22Rv1 (cell line): ENCODE data around the gene HRAS.

Experiments
- H3K27ac ChIP-seq: fragments of 450-650 bp; 2 replicates; pipeline ENCODE4 v1.5.1; 2017
- ZFX ChIP-seq: fragments of 450-650 bp; IDR thresholded peaks from 2 replicates; pipeline ENCODE4 v1.6.1; 2017; ENCODE audit warnings: antibody characterized with exemption, borderline replicate concordance
- TF ChIP-seq, protein P1 (sequence below): fragments of 450-650 bp; IDR thresholded peaks from 2 replicates; pipeline ENCODE4 v1.5.1; 2017; ENCODE audit warnings: mild to moderate bottlenecking

Gene HRAS

DNA sequence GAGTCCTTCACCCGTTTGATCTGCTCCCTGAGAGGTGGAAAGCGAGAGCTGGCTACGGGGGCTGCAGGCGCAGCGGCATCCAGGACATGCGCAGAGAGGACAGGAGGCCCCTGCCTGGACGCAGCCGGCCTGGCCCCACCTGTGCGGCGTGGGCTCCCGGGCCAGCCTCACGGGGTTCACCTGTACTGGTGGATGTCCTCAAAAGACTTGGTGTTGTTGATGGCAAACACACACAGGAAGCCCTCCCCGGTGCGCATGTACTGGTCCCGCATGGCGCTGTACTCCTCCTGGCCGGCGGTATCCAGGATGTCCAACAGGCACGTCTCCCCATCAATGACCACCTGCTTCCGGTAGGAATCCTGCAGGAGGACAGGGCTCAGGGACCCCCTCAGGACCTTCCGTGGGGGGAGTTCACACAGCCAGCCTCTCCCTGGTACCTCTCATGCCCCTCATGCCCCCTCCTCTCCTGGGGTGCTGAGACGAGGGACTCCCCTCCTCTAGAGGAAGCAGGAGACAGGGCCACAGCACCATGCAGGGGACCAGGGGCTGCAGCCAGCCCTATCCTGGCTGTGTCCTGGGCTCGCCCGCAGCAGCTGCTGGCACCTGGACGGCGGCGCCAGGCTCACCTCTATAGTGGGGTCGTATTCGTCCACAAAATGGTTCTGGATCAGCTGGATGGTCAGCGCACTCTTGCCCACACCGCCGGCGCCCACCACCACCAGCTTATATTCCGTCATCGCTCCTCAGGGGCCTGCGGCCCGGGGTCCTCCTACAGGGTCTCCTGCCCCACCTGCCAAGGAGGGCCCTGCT is 1.6 kb downstream of the HRAS start:
- TF ChIP-seq, protein P1, sequence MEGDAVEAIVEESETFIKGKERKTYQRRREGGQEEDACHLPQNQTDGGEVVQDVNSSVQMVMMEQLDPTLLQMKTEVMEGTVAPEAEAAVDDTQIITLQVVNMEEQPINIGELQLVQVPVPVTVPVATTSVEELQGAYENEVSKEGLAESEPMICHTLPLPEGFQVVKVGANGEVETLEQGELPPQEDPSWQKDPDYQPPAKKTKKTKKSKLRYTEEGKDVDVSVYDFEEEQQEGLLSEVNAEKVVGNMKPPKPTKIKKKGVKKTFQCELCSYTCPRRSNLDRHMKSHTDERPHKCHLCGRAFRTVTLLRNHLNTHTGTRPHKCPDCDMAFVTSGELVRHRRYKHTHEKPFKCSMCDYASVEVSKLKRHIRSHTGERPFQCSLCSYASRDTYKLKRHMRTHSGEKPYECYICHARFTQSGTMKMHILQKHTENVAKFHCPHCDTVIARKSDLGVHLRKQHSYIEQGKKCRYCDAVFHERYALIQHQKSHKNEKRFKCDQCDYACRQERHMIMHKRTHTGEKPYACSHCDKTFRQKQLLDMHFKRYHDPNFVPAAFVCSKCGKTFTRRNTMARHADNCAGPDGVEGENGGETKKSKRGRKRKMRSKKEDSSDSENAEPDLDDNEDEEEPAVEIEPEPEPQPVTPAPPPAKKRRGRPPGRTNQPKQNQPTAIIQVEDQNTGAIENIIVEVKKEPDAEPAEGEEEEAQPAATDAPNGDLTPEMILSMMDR: no peak
- TF ChIP-seq ZFX: no peak
- peak overlapping the region; percentile 99 for H3K27ac ChIP-seq

DNA sequence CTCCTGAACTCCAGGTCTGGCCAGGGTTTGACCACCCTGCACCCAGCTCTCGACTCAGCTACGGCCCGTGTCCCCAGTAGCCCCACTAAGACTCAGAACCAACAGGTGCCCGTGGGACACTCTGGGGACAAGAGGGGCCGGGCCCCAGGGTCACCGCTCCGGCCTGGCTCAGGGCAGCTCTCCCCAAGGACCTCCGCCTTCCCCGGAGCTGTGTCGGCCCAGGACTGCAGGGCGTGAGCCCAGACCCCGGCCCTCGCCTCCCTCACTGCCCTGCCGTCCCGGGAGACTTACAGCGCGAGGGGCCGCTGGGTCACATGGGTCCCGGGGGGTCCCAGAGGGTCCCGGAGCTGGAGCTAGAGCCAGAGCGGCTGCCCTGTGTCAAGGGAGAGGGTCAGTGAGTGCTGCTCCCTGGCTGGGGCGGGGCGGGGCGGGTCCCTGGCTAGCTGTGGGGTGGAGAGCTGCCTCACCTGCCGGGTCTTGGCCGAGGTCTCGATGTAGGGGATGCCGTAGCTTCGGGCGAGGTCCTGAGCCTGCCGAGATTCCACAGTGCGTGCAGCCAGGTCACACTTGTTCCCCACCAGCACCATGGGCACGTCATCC is 2.3 kb downstream of the HRAS start:
- TF ChIP-seq ZFX: no peak
- TF ChIP-seq, protein P1: no peak
- peak overlapping the region; percentile 99 for H3K27ac ChIP-seq

DNA sequence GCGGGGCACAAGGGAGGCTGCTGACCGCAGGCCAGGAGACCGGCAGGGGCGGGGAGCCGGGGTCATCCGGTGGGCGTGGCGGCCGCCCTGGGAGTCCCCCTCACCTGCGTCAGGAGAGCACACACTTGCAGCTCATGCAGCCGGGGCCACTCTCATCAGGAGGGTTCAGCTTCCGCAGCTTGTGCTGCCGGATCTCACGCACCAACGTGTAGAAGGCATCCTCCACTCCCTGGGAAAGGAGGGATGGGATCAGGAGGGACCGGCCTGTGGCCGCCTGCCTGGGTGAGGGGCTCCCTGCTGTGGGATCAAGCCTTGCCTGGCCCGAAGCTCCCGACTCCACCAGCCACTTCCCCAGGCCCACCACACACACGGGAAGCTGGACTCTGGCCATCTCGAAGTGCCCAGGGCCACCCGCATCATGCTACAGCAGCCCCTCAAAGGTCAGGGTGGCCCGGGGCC is 2.8 kb downstream of the HRAS start:
- H3K27ac ChIP-seq: peak overlapping the region; percentile 99
- TF ChIP-seq, protein P1: no peak
- TF ChIP-seq ZFX: no peak

DNA sequence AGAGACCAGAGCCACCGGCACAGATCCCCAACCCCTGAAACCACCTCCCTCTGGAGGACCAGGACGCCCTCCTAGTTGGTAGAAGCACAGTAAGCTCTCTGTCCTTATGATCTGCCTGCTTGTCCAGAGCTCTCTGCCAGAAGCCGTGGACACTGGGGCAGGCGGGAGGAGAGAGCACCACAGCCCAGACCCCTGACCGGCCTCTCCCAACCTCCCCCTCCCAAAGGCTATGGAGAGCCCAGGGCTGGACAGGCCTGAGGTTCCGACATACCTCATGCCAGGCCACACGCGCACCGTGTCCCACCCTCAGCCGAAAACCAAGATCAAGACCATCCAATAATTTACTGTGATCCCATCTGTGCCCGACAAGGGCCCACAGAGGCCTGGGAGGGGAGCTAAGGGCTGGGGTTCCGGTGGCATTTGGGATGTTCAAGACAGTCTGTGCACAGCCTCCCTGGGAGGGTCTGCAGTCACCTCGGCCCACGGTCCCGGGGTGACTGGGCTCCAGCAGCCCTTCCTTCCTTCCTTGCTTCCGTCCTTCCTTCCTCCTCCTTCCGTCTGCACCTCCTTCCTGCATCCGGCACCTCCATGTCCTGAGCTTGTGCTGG is 3.4 kb downstream of the HRAS start:
- peak overlapping the region; percentile 99 for H3K27ac ChIP-seq
- TF ChIP-seq, protein P1: no peak
- no peak for TF ChIP-seq ZFX

DNA sequence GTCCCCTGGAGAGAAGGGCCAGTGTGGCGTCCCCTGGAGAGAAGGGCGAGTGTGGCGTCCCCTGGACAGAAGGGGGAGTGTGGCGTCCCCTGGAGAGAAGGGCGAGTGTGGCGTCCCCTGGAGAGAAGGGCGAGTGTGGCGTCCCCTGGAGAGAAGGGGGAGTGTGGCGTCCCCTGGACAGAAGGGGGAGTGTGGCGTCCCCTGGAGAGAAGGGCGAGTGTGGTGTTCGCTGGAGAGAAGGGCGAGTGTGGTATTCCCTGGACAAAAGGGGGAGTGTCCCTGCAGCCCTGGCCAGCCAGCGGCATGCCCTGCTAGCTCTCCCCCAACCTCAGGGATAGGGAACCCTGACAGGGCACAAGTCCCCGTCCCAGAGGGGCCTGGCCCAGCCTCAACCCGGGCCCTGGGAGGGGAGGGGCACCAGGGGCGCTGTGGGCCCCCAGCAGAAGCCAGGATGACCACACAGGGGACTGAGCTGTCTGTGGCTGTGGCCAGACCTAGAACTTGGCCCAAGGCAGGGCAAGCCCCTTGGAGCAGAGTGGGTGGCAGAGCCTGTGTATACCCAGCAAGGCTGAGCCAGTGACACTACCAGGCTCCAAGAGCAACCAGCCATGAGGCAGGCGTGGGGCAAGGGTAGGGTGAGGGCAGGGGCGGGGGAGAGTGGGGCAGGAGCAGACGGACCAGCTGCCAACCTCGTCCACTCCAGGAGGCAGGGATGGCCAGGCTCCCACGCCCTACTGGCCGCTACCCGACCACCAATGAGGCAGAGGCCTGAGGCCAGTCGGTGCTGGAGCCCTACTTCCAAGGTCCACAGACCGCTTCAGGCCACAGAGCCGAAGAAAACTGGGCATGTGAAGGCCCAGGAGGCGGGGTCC is 4.2 kb downstream of the HRAS start:
- TF ChIP-seq ZFX: no peak
- TF ChIP-seq, protein P1: no peak
- H3K27ac ChIP-seq: peak overlapping the region; percentile 99

DNA sequence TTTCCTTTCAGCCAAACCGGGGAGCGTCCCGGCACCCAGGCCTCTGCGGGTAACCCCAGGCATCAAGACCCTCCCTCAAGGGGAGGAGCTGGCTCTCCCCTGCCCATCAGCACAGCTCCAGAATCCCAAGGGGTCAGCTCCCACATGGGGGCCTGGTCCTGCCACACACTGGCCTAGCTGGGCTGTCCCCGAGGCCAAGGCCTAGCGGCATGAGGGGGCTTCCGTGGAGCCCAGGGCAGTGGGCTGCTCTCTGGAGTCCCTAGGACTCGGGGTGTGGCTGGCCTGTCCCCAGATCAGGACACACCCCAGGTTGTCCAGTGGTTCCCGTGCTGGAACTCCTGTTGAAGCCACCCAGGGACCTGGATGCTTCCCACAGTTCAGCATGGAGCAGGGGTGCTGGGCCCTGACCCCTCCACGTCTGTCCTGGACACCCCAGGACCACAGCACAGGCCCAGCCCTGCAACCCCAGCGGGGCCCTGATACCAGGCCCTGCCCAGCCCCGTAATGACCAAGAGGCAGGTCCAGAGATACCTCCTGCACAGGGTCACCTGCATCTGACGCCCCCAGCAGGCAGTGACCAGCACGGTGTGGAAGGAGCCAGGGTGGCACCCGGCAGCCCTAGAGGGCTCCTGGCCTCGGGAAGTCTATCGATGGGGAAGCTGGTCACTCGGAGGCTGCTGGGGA is 5.5 kb downstream of the HRAS start:
- H3K27ac ChIP-seq: no peak overlapping the region
- TF ChIP-seq, protein P1: no peak
- no peak for TF ChIP-seq ZFX
